Stimulated activated naive CD8-positive, alpha-beta T cell treated with anti-CD3 and anti-CD28 coated beads, Interleukin-15, amount 100 ng/mL, for 72 hours (primary cell): ENCODE results near the gene CYBB.
A peak's percentile ranks its signal among the peaks of the same experiment; 100 is the strongest.

Experiments used
- ATAC-seq: fragments of 150-1000 bp; cut with Tn5 transposase; 2 replicates; pipeline ENCODE4 v1.10.0; 2021; ENCODE audit warnings: mild to moderate bottlenecking, moderate library complexity
- DNase-seq, 2 donors: peaks; one replicate each; pipeline ENCODE4 v3.0.0; 2021 to 2022
- H3K27ac Mint-ChIP-seq, 2 donors: one replicate each; pipeline ENCODE4 v1.8.0; 2022; ENCODE audit warnings: mild to moderate bottlenecking in 2 of 2, mixed read lengths in 2 of 2, moderate library complexity in 2 of 2
- H3K27me3 Mint-ChIP-seq: one replicate; pipeline ENCODE4 v1.8.0; 2022; ENCODE audit warnings: mixed read lengths
- H3K4me1 Mint-ChIP-seq: one replicate; pipeline ENCODE4 v1.8.0; 2022; ENCODE audit warnings: mild to moderate bottlenecking, mixed read lengths
- H3K4me3 Mint-ChIP-seq, 2 donors: one replicate each; pipeline ENCODE4 v1.8.0; 2022; ENCODE audit warnings: mild to moderate bottlenecking in 2 of 2, mixed read lengths in 2 of 2, moderate library complexity in 1 of 2
- H3K9me3 Mint-ChIP-seq, 2 donors: one replicate each; pipeline ENCODE4 v1.8.0; 2022; ENCODE audit warnings: mixed read lengths in 2 of 2

CYBB gene

DNA sequence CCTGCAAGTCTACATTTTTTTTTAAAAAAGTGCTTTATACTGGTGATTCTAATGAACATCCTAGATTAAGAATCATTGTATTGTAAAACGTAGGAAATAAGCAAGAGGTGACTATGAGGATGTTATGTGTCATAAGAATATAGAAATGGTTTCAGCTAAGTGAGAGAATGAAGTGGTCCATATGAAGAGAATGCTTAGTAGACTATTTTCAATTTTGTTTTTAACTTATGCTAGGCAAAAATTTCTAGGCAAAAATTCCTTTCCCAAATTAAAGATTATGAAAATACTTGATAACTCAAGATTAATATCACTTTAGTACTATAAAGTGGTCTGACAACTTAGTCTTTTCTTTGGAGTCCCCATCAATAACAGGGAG is 66.7 kb downstream of the CYBB start:
- Mint-ChIP-seq H3K27me3 (no peaks in the 10 kb centered on the region), H3K4me3 (peak overlapping the region; percentile 75 to 80), H3K27ac (peak overlapping the region; percentile 48 to 86), H3K4me1 (peaks cover 24% of the 10 kb centered on the region), H3K9me3 (no peaks in the 10 kb centered on the region)
- DNase-seq (no peak), ATAC-seq (peak; percentile 36)

DNA sequence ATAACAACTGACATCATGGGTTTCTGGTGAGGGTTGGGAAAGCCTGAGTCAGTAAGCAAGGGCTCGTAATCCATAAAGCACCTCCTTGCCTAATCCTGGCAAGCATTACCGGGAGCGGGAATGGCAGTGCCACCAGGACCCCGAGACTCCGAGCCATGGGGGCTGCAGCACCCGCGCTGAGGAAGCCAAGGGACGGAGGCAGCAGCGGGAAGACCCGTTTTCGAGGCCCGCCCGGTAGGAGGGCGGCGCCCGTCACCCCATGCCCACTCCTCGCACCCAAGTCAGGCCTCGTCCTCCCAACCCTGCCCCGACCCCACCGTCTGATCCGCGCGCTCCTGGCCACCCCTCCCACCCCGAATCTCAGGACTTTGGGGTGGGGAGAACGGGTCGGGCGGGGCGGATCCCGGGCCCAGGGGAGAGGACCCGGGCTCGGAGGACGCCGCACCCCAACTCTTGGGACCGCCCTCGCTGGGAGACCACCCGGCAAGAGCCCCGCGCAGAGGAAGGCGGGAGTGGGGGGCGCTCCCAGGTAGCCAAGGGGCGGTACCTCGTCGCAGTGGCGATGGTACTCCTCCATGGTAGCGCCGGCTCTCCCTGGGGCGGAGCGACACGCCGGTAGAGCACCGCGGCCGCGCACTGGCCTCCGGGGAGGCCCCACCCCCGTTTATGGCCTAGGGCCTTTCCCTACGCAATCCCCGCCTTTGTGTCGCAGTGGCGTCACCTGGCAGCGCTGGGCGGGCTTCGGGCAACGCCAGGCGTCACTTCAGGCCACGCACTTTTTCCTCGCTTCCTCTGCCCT is 67.3 kb downstream of the CYBB start, which contains the start of gene DYNLT3:
TSS of gene DYNLT3 (minus strand) at position 638 of the 799 bp plus-strand sequence. CDS start at position 577, 61 bp downstream.
- H3K4me1 Mint-ChIP-seq = peaks cover 24% of the 10 kb centered on the region
- peak within 1 kb of the TSS; percentile 86 to 87 for H3K27ac Mint-ChIP-seq
- H3K4me3 Mint-ChIP-seq = peak within 1 kb of the TSS; percentile 75 to 80
- no peaks in the 10 kb centered on the region for H3K27me3 Mint-ChIP-seq
- DNase-seq (peak; percentile 63 to 79), ATAC-seq (peak; percentile 96)
- no peaks in the 10 kb centered on the region for H3K9me3 Mint-ChIP-seq

DNA sequence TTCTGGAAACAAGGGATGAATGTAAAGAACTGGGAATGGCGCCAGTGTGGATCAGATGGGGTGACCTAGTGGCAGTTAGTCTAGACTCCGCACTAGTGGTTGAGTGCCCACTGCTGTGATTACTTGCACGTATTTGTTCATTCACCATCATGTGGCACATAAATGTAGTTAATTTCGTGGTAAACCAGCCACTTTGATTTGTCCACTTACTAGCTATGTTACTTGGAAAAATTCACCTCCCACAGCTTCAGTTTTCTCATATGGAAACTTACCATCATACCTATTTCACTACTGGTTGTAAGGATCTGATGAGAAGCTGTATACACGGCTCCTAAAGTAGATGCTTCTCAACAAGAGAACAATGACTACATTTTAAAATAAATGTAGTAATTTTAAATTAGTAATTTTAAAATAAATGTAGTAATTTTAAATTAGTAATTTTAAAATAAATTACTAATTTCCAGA is 67.9 kb downstream of the CYBB start:
- Mint-ChIP-seq H3K4me1 (peaks cover 24% of the 10 kb centered on the region), H3K27me3 (no peaks in the 10 kb centered on the region), H3K4me3 (peak overlapping the region; percentile 74 to 75), H3K9me3 (no peaks in the 10 kb centered on the region), H3K27ac (peak overlapping the region; percentile 82 to 87)
- ATAC-seq (peak; percentile 37), DNase-seq (no peak)

DNA sequence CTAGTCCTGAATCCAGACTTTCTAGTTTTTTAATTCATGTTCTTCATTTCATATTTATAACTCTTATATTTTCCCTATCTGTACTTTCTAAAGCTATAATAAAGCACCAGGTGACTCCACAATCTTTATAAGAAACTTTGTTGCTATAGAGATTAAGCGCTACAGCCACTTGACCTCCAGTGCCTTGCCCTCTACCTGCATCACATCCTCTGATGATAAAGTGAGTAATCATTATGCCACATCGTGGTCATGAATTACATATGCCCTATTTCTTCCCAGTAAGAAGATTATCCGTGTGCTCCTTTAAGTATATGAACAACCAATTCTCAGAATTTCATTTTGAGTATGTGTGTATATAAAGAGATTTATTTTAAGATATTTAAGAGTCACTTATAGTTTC is 74.3 kb downstream of the CYBB start:
- Mint-ChIP-seq H3K27me3 (no peaks in the 10 kb centered on the region), H3K27ac (no peak overlapping the region), H3K4me1 (peaks cover 6% of the 10 kb centered on the region), H3K9me3 (no peaks in the 10 kb centered on the region), H3K4me3 (no peak overlapping the region)
- ATAC-seq (no peak), DNase-seq (no peak)

DNA sequence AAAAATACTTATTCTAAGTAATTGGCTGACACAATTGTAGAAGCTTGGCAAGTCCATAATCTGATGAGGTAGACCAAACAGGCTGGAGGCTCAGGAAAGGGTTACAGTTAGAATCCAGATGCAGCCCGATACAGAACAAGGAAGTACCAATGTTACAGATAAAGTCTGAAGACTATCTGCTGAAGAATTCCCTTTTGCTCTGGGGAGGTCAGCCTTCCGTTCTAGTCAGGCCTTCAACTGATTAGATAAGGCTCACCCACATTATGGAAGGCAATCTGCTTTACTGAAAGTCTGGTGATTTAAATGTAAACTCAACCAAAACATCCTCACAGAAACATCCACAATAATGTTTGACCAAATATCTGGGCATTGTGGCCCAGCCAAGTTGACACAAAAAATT is 74.9 kb downstream of the CYBB start:
- Mint-ChIP-seq H3K27ac (no peak overlapping the region), H3K27me3 (no peaks in the 10 kb centered on the region), H3K9me3 (no peaks in the 10 kb centered on the region), H3K4me1 (peaks cover under 1% of the 10 kb centered on the region), H3K4me3 (no peak overlapping the region)
- DNase-seq (no peak), ATAC-seq (no peak)

DNA sequence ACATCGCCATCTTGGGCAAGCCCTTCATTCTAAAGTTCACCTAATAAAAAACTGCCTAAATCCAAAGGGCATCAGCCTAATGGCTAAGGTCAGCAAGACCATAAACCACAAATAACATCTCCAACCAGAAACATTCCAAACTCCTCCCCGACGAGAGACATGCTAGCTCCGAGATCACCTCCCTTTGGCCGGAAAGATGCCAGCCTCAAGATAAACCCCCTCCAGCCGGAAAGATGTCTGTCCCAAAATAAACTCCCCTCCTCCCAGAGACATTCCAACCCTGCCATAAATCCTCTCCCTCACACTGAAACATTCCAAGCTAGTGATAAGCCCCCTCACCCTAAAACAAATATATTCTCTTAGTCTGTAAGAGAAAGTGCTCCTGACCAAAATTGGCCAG is 80.9 kb downstream of the CYBB start:
- Mint-ChIP-seq H3K27ac (peak overlapping the region in 1 of 2 donors; percentile 31), H3K4me1 (no peaks in the 10 kb centered on the region), H3K27me3 (peaks cover 28% of the 10 kb centered on the region), H3K9me3 (no peaks in the 10 kb centered on the region), H3K4me3 (no peak overlapping the region)
- ATAC-seq = no peak
- no peak for DNase-seq

DNA sequence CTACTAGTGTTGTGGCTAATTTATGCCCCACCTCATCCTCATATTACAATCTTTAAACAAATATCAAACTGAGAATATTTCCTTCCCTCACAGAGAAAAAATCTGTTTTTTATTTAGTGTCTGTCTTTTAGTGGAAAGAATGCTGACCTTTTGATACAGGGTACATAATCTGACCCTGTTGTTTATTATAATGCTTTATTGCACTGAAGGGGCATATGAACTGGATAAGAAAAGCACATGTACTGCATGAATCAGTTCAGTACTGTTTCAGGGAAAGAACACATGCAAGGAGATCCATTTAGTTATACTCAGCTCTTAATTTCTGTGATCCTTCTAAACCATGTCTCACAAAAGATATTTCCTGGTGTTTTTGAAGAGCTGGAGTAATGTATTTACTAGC is 83.0 kb downstream of the CYBB start:
- Mint-ChIP-seq H3K4me3 (no peak overlapping the region), H3K27me3 (peaks cover 28% of the 10 kb centered on the region), H3K9me3 (peaks cover 0 to 11% of the 10 kb centered on the region in 2 donors), H3K4me1 (peaks cover 8% of the 10 kb centered on the region), H3K27ac (no peak overlapping the region)
- ATAC-seq (no peak), DNase-seq (no peak)
